HCT116 (cell line): Measurements from ENCODE around the gene KIF26B.

Experiments used
- CEBPB ChIP-seq: IDR thresholded peaks from 2 replicates; pipeline ENCODE4 v1.6.1; 2012; ENCODE audit warnings: low read depth
- EZH2 ChIP-seq: fragments of 200-600 bp; sonication (generic); IDR thresholded peaks from 2 replicates; pipeline ENCODE4 v1.6.1; 2017; ENCODE audit warnings: antibody characterized with exemption, mixed run types
- EZH2phosphoT487 ChIP-seq: fragments of 200-600 bp; IDR thresholded peaks from 2 replicates; pipeline ENCODE4 v1.6.1; 2018; ENCODE audit warnings: antibody characterized with exemption, borderline replicate concordance
- POLR2AphosphoS5 ChIP-seq: IDR thresholded peaks from 2 replicates; pipeline ENCODE4 v1.6.1; 2011; ENCODE audit warnings: mild to moderate bottlenecking, low read depth, low read length, moderate library complexity
- RAD21 ChIP-seq: IDR thresholded peaks from 2 replicates; pipeline ENCODE4 v1.6.1; 2012; ENCODE audit warnings: low read depth, mild to moderate bottlenecking
- SRF ChIP-seq: IDR thresholded peaks from 2 replicates; pipeline ENCODE4 v1.6.1; 2012; ENCODE audit warnings: low read depth
- ZNF274 ChIP-seq: fragments of 200-500 bp; sonication (Bioruptor generic); IDR thresholded peaks from 2 replicates; pipeline ENCODE4 v1.6.1; 2014; ENCODE audit warnings: mild to moderate bottlenecking, low read depth, low read length, inconsistent platforms
- TF ChIP-seq, protein P1 (sequence below), 3 experiments: fragments of 200-600 bp in 1 of 3; sonication (generic) in 1 of 3; IDR thresholded peaks in 2 of 3; conservative IDR thresholded peaks in 1 of 3; 2 replicates each; pipeline ENCODE4 v1.5.1; 2012 to 2017; ENCODE audit warnings: low read depth in 2 of 3, low read length in 2 of 3, antibody characterized with exemption in 1 of 3, borderline replicate concordance in 1 of 3, control low read depth in 1 of 3, mild to moderate bottlenecking in 1 of 3, mixed read lengths in 1 of 3, mixed run types in 1 of 3, moderate library complexity in 1 of 3; ENCODE audit not compliant: insufficient read depth in 1 of 3
- TF ChIP-seq, protein P2 (sequence below): IDR thresholded peaks from 2 replicates; pipeline ENCODE4 v1.6.1; 2012
- TF ChIP-seq, protein P3 (sequence below): IDR thresholded peaks from 2 replicates; pipeline ENCODE4 v1.6.1; 2011; ENCODE audit warnings: mild to moderate bottlenecking, low read length, moderate library complexity; ENCODE audit not compliant: insufficient replicate concordance; ENCODE audit errors: extremely low read depth
- TF ChIP-seq, protein P4 (sequence below): IDR thresholded peaks from 2 replicates; pipeline ENCODE4 v1.6.1; 2012; ENCODE audit warnings: low read depth

DNA sequence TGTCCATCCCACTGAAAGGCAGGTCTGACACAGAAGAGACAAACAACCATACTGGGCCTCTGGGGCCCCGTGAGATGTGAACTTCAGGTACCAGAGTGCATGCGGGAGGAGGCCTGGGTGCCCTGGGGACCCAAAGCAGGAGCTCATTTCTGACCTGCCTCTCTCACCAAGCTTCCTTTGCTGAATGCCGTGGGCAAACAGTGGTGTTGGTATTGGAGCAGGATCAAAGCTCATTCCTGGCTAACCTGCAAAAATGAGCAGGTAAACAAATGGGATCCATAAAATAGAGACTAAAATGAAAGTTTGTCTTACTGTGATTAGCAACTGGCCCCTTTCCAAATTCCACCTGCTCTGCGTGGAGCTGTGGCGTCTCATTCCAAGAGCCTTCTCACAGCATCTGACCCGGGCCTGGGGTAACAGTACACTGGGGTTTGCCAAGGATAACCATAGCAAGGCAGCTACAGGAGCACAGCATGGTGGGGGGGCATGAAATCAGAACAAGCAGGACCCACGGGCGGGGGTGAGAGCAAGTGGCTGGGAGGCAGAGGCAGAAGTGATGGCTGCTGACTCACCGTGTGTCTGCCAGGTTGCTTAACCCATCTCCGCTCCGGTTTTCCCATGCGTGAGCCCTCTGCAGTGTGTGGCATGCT lies 103.6 kb downstream of the KIF26B start:
- TF ChIP-seq, protein P1, sequence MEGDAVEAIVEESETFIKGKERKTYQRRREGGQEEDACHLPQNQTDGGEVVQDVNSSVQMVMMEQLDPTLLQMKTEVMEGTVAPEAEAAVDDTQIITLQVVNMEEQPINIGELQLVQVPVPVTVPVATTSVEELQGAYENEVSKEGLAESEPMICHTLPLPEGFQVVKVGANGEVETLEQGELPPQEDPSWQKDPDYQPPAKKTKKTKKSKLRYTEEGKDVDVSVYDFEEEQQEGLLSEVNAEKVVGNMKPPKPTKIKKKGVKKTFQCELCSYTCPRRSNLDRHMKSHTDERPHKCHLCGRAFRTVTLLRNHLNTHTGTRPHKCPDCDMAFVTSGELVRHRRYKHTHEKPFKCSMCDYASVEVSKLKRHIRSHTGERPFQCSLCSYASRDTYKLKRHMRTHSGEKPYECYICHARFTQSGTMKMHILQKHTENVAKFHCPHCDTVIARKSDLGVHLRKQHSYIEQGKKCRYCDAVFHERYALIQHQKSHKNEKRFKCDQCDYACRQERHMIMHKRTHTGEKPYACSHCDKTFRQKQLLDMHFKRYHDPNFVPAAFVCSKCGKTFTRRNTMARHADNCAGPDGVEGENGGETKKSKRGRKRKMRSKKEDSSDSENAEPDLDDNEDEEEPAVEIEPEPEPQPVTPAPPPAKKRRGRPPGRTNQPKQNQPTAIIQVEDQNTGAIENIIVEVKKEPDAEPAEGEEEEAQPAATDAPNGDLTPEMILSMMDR (IDR thresholded peaks at IDR 0.05 in 2 of 3, conservative IDR thresholded peaks at IDR 0.05 in 1 of 3; ENCODE audit: borderline replicate concordance in 1 of 3, insufficient read depth in 1 of 3, low read depth in 2 of 3, low read length in 2 of 3) = no peak
- TF ChIP-seq RAD21 (no peak), POLR2AphosphoS5 (no peak), SRF (no peak), EZH2 (no peak), CEBPB (no peak), EZH2phosphoT487 (no peak), ZNF274 (no peak)
- TF ChIP-seq, protein P2, sequence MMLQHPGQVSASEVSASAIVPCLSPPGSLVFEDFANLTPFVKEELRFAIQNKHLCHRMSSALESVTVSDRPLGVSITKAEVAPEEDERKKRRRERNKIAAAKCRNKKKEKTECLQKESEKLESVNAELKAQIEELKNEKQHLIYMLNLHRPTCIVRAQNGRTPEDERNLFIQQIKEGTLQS = no peak
- TF ChIP-seq, protein P3, sequence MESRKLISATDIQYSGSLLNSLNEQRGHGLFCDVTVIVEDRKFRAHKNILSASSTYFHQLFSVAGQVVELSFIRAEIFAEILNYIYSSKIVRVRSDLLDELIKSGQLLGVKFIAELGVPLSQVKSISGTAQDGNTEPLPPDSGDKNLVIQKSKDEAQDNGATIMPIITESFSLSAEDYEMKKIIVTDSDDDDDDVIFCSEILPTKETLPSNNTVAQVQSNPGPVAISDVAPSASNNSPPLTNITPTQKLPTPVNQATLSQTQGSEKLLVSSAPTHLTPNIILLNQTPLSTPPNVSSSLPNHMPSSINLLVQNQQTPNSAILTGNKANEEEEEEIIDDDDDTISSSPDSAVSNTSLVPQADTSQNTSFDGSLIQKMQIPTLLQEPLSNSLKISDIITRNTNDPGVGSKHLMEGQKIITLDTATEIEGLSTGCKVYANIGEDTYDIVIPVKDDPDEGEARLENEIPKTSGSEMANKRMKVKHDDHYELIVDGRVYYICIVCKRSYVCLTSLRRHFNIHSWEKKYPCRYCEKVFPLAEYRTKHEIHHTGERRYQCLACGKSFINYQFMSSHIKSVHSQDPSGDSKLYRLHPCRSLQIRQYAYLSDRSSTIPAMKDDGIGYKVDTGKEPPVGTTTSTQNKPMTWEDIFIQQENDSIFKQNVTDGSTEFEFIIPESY = no peak
- TF ChIP-seq, protein P4, sequence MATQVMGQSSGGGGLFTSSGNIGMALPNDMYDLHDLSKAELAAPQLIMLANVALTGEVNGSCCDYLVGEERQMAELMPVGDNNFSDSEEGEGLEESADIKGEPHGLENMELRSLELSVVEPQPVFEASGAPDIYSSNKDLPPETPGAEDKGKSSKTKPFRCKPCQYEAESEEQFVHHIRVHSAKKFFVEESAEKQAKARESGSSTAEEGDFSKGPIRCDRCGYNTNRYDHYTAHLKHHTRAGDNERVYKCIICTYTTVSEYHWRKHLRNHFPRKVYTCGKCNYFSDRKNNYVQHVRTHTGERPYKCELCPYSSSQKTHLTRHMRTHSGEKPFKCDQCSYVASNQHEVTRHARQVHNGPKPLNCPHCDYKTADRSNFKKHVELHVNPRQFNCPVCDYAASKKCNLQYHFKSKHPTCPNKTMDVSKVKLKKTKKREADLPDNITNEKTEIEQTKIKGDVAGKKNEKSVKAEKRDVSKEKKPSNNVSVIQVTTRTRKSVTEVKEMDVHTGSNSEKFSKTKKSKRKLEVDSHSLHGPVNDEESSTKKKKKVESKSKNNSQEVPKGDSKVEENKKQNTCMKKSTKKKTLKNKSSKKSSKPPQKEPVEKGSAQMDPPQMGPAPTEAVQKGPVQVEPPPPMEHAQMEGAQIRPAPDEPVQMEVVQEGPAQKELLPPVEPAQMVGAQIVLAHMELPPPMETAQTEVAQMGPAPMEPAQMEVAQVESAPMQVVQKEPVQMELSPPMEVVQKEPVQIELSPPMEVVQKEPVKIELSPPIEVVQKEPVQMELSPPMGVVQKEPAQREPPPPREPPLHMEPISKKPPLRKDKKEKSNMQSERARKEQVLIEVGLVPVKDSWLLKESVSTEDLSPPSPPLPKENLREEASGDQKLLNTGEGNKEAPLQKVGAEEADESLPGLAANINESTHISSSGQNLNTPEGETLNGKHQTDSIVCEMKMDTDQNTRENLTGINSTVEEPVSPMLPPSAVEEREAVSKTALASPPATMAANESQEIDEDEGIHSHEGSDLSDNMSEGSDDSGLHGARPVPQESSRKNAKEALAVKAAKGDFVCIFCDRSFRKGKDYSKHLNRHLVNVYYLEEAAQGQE = no peak
